ENCODE measurements around the gene ATP7A.
"Not testable (repeated sequence)": the region's sequence is repeated elsewhere in the genome, so short reads cannot be mapped to it uniquely, and the experiment has no call there.

ATP7A gene

DNA sequence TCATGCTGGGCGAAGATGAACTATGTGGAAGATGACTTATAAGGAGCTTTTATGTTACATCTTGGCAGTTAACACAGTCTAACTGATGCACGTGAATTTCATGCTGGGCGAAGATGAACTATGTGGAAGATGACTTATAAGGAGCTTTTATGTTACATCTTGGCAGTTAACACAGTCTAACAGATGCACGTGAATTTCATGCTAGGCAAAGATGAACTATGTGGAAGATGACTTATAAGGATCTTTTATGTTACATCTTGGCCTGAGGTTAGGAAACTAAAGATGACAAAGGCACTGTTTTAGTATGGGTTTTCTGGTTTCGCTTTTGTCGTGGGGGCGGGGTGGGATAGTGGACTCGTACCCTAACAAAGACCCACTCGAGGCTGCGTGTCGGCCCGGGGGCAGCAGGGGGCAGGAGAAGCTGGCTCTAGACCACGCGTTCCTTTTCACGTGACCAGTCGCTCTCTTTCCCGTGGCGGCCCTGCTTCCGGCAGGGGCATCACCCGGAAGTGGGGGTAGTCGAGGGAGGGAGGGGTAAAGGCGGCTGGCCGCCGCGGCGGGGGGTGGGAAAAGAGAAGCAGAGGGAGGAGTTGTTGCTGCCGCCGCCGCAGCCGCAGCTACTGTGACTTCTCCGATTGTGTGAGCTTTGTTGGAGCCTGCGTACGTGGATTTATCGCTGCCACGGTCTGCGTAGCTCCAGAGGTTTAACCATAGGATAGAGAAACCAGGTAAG lies at the start of gene ATP7A:
TSS of gene ATP7A (plus strand) at position 586 of the 733 bp plus-strand sequence. CDS start 60,949 bp downstream, outside the sequence.
- DNase-seq (ENCODE audit: extremely low read depth in 1 of 2, low read depth in 1 of 2) = peak; percentile 73 to 81

DNA sequence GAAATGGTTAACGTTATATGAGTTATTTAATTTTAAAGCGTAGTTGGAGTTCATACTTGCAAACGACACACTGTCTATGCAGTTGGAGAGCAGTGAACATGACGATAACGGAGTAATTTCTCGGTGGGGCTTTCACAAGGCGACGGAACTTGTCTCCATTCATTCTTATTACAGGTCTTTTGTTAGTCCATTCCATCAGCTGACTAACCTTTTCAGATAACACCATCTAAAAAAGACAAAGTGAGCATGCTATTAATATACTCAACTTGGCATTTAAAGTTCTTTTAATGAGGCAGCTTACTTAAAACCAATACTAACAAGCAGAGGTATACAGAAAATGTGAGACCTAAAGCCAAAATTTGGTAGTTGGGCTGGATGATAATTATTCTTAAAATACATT lies 35.1 kb upstream of the ATP7A start:
- DNase-seq (ENCODE audit: extremely low read depth in 1 of 2, low read depth in 1 of 2) = no peak

DNA sequence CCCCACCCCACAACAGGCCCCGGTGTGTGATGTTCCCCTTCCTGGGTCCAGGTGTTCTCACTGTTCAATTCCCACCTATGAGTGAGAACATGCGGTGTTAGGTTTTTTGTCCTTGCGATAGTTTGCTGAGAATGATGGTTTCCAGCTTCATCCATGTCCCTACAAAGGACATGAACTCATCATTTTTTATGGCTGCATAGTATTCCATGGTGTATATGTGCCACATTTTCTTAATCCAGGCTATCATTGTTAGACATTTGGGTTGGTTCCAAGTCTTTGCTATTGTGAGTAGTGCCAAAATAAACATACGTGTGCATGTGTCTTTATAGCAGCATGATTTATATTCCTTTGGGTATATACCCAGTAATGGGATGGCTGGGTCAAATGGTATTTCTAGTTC lies 29.1 kb upstream of the ATP7A start:
- not testable (repeated sequence) for DNase-seq (ENCODE audit: extremely low read depth in 1 of 2, low read depth in 1 of 2)

DNA sequence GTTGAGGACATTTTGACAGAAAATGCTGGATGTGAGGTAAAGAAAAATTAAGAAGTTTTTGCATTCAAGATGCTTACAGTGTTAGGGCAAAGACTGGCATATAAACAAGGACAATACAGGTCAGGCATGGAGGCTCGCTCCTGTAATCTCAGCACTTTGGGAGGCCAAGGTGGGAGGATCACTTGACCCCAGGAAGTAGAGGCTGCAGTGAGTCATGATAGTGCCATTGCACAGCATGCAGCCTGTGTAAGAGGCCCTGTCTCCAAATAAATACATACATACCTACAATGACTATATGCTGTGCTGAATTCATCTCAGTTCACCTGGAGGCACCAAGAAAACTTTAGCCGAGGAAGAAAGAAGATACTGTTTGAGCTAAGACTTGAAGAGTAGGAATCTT lies 17.6 kb upstream of the ATP7A start:
- no peak for DNase-seq (ENCODE audit: extremely low read depth in 1 of 2, low read depth in 1 of 2)

DNA sequence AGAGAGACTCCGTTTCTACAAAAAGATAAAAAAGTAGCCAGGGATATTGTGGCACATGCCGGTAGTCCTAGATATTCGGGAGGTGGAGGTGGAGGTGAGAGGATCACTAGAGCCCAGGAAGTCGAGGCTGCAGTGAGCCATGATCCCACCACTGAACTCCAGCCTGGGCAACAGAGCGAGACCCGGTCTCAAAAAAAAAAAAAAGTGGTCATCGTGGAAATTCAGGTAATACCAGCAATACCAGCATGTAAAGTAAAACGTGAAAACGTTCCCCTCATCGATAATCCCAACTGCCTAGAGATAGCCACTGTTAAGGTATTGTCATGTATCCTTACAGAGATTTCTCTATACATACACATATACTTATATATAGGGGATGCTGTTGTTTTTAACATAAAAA lies 16.8 kb upstream of the ATP7A start:
- DNase-seq (ENCODE audit: extremely low read depth in 1 of 2, low read depth in 1 of 2) = no peak

DNA sequence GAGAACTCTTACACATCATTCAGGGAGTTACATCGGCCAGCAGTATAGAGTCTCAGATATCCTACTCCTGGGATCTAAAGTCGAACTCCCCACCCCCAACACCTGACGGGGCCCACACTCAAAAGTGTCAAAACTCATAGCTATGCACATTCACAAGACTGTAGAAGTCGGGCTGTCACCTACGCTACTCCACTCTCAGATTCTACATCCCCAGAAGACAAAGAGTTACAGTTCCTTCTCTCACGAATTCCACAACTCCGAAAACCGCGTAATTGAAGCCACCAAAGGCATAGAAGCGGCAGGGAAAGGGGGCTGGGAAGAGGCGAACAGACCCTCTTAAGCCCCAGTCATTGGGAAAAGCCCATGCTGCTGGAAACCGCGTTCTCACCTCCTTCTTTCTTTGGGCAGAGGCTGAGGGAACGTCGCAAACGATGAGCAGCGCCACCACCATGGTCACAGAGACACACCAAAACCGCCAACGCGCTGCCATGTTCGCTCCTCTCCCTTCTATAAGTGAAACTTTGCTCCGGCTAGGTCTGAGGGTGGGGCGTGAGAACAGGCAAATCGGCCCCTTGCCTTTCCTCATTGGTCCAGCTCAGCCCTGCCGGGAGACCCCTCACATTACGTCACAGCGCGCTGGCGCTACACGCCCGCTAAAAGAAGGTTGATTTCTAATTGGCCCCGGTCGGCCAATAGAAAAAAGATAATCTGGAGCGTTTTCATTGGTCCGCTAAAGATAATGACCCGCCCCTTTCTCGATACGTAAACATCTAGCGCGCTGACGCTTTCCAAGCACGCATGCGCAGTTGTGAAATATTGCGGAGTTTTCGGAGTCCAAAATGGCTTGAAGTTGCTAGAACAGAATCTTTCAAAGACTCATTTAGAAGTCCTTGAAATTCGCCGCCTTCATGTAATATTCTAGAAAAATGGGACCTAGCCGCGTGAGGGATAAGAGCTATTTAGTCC lies 15.3 kb upstream of the ATP7A start, which contains the start of gene MAGT1:
TSS of gene MAGT1 (minus strand) at position 515 of the 966 bp plus-strand sequence. CDS start at position 490, 25 bp downstream.
- peak; percentile 65 to 80 for DNase-seq (ENCODE audit: extremely low read depth in 1 of 2, low read depth in 1 of 2)

DNA sequence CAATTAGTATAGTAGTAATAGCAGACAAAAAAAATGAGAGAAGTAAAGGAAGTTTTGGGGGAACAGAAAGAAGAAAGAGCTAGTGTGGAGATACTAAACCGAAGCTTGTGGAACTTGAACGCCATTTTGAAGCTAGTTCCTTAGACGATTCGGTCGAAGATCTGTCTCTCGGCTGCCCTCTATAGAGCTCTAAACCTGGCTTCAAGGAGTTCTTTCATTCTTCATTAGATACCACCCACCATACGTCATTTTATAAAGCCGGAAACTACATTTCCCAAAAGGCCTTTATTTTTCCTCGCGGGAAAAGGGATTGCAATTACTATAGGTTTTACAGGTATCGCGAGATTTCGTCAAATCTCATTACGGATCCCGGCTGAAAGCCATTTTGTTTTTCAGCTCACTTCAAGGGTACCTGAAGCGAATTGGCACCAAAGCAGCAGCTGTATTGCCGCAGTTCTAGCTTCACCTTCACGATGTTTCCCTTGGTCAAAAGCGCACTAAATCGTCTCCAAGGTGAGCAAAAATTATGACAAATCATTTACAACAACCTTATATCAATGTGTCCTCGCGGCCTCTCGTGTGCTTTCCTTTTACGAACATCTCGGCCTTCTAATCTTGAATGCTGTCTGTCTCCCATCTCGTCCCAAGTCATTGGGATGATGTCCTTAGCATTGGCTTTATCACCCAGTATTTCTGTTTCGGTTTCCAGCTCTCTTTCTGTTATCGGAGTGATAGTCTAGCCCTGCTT lies 11.2 kb upstream of the ATP7A start, which contains the start of gene COX7B:
TSS of gene COX7B (plus strand) at position 388 of the 748 bp plus-strand sequence. CDS start at position 474, 86 bp downstream.
- DNase-seq (ENCODE audit: extremely low read depth in 1 of 2, low read depth in 1 of 2) = peak in 1 of 2 donors; percentile 19

DNA sequence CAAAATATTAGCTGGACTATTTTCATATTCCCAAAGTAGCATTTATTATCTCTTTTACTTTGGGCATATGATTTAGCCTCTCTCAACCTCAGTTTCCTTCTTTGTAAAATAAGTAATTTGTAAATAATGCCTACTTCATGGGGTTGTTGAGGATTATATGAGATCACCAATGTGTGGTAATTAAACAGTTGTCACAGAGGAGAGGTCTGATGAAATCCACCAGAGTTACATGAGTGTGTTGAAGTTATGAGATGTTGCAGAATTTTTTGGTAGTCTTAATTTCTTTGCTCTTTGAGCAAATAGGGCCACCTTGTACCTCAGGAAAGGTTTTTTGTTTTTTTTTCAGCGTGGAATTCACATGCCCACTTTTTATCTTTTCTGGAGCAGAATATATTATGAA lies 9.8 kb upstream of the ATP7A start:
- no peak for DNase-seq (ENCODE audit: extremely low read depth in 1 of 2, low read depth in 1 of 2)

DNA sequence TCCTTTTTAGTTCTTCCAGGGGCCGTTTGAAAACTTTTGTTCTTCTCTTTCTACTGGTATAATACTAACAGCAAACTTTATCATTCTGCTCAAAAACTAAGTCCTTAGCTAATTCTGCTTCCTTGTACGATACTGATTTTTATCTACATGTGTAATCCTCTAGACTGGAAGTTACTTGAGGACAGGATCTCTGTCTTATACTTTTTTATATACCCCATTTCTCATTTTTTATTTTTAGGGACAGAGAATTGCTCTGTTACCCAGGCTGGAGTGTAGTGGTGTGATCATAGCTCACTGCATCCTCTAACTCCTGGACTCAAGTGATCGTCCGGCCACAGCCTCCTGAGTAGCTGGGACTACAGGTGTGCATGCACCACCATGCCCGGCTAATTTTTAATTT lies 9.0 kb upstream of the ATP7A start:
- DNase-seq (ENCODE audit: extremely low read depth in 1 of 2, low read depth in 1 of 2) = no peak

DNA sequence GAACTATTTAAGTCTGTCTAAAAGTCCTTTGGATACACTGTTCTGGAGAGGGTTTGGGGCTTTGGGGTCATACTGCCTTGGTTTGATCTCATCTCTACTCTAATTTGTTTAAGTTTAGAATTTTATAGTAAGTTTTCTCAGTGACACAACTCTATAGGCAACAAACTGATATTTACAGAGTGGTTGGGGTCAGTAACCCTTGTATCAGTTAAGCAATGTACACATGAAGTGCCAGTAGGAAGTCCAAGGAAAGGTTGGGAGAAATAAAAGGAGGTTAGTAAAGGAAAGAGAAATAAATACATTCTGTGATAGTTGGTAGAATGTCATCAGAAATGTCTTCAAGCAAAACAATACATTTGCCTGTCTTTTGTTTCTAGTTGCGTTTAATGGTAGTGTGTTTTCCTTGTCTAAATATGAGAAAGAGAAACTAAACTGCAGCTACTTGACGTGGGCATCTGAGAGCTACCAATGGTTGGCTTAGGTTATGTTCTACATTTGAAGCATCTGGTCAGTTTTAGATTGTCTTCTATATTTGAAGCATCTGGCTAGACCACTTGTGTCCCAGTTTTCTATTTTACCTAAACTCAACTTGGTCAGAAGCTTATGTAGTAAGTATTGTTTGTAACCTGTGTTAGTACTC lies 6.9 kb downstream of the ATP7A start:
- DNase-seq (ENCODE audit: extremely low read depth in 1 of 2, low read depth in 1 of 2) = no peak

DNA sequence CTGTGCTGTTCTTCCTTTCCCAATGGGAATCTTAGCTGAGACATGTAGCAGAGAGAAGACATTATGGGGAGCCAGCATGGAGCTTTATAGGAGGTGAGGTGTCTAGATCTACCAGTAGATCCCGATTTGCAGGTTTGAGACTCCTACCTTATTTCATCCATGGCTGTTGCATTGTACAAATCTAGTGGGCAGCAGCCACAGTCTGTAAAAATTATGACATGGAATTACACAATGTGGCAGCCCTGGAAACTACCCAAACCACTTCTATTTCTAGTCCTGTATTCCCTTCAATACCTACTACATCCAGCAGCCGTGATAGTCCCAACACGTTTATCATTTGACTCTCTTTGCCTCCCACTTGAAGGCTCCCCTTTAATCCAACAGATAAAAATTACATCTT lies 8.1 kb downstream of the ATP7A start:
- no peak for DNase-seq (ENCODE audit: extremely low read depth in 1 of 2, low read depth in 1 of 2)

DNA sequence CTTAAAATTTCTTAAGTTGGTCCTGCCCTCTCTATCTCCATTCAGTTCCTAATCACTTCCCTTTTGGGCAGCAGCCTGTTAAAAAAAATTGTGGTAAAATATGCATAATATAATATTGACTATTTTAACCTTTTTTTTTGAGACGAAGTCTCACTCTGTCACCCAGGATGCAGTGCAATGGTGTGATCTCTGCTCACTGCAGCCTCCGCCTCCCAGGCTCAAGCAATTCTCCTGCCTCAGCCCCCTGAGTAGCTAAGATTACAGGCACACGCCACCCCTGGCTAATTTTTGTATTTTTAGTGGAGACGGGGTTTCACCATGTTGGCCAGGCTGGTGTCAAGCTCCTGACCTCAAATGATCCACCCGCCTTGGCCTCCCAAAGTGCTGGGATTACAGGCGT lies 8.9 kb downstream of the ATP7A start:
- DNase-seq (ENCODE audit: extremely low read depth in 1 of 2, low read depth in 1 of 2) = not testable (repeated sequence)

DNA sequence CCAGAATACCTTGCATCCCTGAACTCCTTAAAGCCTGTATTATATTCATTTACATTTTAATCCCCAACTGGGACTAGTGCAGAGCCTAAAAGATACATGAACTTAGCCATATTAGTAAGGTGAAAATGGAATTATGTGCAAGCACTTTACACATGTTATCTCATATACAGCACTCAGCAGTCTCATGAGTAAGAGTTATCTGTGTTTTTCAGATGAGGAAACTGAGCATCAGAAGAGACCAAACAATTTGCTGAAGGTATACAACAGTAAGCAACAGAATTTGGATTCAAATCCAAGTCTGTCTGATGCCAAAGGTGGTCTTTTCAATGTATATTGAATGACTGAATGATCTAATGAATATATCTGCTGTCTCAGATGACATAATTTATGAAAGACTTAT lies 12.3 kb downstream of the ATP7A start:
- DNase-seq (ENCODE audit: extremely low read depth in 1 of 2, low read depth in 1 of 2) = no peak

DNA sequence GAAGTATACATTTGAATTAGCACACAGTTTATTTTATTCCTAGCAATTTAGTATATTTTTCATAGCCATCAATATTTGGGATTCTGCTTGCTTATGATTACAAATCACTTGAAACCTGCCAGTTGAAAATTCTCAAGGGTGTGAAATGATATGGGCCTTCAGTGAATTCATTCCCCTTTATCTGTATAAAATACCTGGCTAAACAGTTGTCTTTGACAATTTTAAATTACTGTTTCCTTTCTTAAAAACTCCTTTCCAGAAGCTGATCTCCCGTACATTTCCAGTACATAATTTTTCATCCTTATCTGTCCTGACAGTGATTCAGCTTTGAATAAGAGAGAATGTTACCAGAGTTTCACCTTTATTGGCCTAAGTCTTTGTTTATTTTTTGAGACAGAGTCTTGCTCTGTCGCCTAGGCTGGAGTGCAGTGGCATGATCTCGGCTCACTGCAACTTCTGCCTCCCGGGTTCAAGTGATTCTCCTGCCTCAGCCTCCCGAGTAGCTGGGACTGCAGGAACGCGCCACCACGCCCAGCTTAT lies 13.9 kb downstream of the ATP7A start:
- DNase-seq (ENCODE audit: extremely low read depth in 1 of 2, low read depth in 1 of 2) = no peak

DNA sequence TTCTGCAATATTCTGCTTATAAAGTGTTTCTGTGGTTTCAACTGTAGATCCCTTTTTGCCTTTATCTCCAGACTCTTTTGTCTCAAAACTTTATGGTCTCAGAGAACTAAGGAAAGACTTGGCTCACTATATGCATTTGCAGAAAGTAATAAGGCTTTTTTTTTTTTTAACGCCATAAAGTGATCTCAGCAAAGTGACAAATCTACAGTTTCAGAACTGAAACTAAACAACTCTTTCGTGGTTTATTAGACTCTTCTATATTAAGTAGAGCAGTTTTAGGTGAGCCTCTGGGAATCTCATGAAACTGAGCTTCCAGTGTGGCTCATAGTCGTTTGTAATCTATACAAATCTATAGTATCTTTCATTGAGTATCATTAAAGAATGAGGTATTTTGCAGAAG lies 15.3 kb downstream of the ATP7A start:
- DNase-seq (ENCODE audit: extremely low read depth in 1 of 2, low read depth in 1 of 2) = no peak

DNA sequence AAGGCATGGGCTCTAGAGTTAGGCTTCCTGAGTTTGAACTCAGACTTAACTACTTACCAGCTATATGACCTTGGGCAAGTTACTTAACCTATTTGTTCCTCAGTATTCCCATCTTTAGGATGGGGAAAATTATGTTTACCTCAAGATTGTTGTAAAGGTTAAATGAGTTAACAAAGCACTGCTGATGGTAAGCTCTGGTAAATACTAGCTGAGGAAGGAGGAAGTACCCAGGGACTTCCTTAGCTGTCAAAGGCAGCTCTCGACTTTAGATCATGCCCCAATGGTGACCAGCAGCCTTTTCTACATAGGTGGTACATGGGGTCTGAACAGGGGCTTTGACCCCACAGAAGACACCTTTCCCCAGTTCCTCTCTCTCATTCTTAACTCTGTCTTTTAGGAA lies 20.1 kb downstream of the ATP7A start:
- DNase-seq (ENCODE audit: extremely low read depth in 1 of 2, low read depth in 1 of 2) = no peak

DNA sequence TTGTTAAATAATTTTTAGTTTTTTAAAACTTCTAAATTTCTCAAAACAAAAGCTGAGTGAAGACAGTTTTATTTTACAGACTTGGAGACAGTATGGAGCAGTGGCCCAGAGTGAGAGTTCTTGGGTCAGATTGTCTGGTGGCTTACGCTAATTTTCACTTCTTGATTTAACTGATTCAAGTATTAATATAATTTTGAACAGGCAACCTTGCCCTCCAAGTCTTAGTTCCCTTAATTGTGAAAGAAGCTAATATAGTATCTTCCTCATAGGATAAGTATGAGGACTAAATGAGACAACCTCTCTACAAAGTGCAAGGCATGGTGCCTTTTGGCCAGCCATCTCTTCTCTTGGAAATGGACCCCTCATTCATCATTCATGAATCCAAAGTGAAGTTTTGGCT lies 25.4 kb downstream of the ATP7A start:
- DNase-seq (ENCODE audit: extremely low read depth in 1 of 2, low read depth in 1 of 2) = no peak

DNA sequence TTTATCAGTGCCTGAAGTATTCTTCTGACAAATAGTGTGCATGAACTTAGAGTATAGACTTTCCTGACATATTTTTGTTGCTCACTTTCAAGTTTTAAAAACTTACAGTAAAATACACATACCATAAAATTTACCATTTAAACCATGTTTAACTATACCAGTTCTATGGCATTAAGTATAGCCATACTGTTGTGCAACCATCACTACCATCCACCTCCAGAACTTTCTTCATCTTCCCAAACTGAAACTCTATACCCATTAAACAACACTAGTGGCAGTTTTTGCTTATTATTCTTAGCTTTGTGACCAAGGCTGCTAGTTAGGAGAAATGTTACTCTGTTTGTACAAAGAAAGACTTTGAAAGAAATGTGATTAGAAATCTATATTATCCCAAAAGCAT lies 25.8 kb downstream of the ATP7A start:
- DNase-seq (ENCODE audit: extremely low read depth in 1 of 2, low read depth in 1 of 2) = no peak

DNA sequence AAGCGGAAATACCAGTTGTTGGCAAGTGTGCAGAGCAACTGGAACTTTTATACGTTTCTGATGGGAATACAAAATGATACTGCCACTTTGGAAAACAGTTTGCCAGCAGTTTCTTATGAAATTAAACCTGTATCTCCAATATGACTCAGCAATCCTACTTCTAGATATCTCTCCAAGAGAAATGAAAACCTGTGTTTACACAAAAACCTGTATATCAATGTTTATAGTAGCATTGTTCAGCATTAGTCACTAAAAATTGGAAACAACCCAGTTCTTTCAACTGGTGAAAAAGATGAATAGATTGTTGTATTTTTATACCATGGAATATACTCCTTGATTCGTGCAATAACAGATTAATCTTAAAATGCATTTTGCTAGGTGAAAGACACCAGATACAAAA lies 26.8 kb downstream of the ATP7A start:
- DNase-seq (ENCODE audit: extremely low read depth in 1 of 2, low read depth in 1 of 2) = no peak

DNA sequence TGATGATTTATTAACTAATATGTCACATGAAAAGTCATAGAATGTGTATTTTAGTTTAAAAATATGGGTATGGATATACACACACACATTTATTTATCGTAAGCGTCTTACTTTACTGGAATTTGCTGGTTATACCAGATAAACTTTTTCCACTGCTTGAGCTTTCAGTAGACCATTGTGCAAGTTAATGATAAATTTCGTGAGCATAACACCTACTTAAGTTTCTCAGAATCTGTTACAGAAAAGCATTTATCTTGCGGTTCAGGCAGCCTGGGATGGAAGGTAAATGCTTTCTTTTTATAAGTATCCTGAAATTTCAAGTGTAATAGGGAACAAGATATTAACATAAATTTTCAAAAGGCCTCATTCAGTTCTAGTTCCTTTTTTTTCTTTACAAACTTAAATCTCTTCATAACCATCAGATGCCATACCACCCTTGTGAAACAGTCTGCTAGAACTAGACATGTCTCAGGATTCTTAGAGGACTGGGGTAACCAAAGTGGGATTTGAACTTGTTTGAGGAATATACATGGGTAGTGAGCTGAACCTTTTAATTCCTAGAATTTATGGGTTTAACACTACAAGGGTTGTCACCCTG lies 27.7 kb downstream of the ATP7A start:
- no peak for DNase-seq (ENCODE audit: extremely low read depth in 1 of 2, low read depth in 1 of 2)
